Fibroblast of skin of left biceps (primary cell): ENCODE measurements around the gene CST7.

Experiments used
- DNase-seq, 2 experiments: peaks; one replicate each; pipeline ENCODE4 v3.0.0-alpha.2; 2013; ENCODE audit warnings: low read depth in 2 of 2

Gene CST7

DNA sequence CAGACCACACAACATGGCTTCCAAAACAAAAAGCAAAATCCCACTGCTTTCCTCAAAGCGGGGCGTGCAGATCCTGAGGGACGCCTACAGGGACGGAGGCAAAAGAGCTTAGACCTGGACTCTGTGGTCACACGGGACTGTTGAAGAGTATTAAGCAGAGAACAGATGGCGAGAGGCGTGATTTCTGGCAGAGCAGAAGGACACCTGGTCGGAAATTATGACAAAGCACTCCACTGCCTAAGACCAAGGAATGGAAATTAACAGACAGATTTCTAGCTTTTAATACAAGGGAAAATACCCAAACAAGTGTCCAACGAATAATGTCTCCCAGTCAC is 15.4 kb downstream of the CST7 start:
- DNase-seq, result no peak

DNA sequence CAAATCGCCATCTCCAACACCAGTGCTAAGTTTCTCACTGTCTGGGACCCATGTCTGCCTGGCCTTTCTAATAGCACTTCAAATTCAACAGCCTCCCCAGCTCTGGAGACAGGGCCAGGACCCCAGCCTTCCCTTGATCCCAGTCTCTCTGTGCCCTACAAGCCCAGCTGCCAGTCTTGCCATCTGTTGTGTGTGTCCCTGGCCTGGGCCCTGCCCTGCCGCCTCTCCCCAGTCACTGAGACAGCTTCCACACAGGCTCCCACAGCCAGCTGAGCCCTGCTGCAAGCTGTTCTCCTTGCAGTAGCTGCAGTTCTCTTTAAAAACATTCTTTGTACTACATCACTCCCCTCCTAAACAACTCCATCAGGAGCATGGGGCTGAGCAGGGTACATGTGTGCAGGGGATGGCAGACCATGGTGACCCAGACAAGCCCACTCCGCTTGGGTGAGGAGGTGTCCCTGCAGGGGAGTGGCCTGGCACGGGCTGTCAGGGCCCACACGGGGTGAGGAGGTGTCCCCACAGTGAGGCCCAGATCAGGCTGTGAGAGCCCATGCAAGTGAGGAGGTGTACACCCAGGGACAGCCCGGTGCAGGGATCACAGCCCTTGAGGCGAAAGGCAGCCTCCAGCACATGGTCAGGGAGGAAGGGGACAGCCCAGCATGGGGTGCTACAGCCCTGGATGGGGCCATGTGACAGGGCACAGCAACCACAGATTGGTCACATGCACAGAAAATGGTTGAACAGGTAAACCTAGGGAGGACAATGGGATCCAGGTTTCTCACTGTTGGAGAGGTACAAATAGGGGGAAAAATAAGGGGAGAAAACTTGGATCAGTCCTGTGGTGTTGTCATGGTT is 16.2 kb downstream of the CST7 start:
- DNase-seq, result no peak

DNA sequence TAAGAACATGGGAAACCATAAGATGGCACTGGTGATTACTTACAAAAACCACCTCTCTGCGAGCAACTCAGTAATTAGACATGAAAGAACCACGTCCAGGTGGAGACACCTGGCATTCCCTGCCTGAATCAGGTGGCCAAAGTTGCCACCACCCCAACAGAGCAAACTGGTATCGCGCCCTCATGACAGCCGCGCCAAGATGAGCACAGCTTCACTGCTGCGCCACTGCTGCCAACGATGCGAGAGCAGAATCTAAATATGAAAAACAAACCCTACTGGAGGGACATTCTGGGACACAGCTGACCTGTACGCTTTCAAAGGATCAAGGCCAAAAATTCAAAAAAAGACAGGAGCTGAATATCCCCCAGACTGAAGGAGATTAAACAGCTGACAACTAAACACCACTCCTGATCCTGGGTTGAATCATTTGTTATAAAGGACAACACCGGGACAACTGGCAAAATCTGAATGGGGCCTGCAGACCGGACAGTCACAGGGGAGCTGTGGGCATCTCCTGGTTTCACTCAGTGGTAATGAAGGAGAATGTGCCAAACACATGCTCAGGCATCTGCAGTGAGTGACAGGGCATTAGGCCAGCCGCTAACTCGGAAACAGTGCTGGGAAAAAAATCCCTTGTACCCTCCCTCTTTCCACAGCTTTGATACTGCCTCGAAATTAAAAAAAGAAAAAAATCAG is 17.4 kb downstream of the CST7 start:
- DNase-seq, result no peak

DNA sequence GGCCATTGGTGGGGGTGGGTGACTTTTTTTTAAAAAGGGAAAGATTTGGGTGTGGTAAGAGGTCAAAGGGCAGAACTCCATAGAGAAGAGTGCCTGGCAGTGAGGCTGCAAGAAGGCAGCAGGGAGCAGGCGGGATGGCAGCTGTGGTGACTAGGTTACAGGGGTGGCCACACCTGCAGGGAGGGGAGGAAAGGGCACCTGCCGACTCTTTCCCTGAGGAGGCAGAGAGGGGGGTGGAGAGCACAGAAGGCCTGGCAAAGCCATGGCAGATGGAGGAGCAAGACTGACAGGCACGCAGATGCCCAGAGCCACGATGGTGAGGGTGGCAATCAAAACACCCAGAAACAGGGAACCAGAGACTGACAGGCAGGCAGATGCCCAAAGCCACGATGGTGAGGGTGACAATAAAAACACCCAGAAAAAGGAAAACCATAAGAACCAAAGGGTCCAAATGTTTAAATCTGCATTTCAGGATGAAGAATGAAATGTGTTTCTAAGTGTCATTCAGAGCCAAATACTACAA is 19.3 kb downstream of the CST7 start:
- DNase-seq, result no peak

DNA sequence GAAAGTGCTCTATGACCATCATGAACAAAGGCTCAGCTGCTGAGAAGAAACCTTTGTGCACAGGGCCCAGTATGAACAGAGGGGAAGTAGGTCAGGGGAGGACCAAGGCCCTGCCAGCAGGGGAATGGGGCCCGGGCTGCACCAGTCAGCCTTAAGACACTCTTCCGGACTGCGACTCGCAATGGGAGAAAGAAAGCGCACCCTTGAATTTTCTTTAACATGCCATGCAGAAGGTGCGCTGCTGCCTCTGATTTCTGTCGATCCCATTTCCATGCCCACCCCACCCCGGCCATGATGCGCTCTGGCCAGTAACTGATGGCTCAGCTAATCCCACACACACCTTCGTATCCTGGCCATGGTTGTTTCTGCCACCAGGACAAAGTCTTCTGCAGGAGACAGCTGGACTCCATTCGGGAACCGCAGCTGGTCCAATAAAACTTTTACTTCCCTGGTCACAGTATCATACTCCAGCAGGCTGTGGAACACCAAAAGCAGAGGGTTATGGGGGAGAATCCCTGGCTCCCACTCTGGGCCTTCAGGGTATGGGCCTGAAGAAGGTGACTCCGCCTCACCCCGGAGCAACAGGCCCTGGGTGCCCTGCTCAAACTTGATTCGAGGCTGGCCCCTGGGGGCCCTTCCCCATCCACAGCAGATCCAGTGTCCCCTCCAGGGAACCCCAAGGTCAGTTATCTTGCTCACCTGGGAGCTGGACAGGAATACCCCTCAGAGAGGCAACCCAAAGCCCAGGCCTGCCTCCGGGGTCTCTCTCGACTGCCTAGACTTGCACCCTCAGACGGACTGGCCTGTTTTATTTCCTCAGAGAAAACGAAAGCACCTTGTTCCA is 20.3 kb downstream of the CST7 start:
- no peak for DNase-seq

DNA sequence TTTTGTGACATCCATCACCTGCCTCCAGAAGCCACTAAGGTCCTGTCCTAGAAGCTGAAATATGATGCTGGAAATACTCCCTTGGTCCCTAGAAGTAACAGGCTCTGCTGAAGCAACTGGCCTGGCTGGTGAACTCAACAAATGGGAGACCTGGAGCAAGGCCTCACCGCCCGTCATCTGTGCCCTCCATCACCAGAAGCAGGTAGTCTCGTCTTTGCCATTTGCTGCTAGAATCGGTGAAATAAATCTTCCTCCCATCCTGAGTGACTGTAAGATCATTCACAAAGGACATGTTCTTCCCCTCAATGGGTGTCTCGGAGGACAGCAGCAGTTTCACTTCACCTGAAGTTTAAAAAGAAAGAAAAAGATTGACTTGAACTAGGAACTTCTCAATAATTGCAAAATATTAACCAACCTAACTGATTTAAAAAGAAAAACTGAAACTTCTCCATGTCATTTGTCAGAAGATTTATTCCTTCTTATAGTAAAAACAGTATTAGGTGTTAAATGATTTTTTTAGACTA is 21.0 kb downstream of the CST7 start:
- no peak for DNase-seq

DNA sequence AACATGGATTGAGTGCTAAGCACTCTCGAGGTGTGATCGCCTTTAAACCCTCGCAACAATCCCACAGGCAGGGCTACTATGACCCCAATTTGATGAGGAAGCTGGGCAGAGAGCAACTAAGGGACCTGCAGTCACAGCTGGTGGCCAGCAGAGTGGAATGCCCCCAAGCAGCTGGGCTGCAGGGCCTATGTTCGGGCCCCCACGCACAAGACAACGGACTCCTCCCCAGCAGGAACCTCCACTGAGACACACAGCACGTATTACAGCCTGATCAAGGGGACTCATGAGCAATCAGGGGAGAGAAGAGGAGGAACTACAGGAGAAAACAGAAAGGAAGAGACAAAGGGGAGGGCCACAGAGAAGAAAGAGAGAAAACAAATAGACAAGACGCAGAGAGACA is 21.7 kb downstream of the CST7 start:
- no peak for DNase-seq

DNA sequence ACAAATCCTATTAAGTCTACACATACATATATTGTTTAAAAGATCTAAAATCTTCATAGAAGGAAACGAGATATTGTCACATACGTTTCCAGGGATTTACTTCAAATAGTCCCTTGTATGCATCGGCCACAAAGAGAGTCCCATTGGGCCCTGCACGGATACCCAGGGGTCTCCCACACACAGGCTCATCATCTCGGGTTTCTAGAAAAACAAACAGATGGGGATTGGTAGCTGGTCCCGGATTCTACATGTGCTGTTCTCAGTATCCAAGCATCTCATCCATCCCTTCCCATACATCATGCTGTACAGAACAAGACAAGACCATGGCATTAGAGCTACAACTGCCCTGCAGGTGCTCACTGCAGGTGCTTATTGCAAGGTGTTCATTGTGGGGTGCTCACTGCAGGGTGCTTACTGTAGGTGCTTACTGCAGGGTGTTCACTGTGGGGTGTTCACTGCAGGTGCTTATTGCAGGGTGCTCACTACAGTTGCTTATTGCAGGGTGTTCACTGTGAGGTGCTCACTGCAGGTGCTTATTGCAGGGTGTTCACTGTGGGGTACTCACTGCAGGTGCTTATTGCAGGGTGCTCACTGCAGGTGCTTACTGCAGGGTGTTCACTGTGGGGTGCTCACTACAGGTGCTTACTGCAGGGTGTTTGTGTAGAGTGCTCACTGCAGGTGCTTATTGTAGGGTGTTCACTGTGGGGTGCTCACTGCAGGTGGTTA is 22.5 kb downstream of the CST7 start:
- DNase-seq, result no peak

DNA sequence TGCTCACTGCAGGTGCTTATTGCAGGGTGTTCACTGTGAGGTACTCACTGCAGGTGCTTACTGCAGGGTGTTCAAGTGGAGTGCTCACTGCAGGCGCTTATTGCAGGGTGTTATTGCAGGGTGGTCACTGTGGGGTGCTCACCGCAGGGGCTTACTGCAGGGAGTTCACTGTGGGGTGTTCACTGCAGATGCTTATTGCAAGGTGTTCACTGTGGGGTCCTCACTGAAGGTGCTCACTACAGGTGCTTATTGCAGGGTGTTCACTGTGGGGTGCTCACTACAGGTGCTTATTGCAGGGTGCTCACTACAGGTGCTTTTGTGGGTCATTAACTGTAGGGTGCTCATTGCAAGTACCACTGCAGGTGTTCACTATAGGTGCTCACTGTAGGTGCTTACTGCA is 23.3 kb downstream of the CST7 start:
- DNase-seq, result no peak

DNA sequence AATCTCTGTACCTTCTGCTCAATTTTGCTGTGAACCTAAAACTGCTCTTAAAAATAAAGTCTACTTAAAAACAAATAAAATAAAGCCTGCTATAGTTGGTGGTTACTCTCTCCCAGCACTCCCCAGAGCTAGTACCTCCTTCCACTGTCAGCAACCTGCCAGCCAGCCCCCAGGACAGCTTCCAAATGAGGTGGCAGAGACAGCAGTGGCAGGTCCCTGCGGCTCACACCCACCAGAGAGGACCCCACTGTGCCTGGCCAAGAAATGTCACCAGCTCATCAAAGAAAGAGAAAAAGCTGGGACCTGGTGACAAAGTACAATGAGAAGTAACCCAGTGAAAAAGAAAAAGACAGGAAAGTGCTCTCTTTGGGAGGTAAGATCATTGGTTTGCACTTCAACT is 28.3 kb downstream of the CST7 start:
- no peak for DNase-seq

DNA sequence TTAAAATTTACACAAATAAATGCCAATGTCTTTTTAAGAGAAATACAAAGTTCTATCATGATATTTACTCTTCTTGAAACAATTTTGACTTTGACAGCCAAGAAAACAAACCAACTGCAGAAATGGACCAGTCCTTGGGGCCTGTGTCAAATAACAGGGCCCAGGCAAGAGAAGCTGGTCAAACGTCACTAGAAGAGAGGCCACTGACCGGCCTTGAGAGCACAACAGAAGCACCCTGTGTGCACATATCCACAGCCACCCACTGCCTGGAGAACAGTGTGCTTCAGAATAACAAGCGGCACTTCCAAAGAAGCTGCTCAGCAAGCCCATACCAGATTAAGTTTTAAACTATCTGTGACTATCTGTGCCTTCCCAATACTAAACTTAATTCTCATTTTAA is 28.7 kb downstream of the CST7 start:
- DNase-seq, result no peak

DNA sequence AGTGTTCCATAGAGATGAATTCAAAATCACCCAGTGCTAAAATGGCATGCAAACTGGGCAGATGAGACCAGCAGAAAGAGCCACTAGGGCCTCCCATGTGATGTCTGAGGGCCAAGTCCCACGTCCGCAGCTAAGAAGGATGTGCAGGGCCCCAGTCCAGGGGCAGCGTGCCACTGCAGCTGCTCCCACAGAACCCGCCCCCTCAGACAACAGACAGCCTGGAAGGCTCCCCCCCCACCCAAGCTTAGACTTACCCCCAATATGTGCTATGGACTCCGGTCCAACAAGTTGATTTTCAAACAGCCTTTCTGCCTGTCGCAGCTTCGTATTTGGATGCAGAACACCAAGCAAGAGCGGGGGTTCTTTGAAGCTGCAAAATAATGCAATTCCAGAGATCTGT is 29.4 kb downstream of the CST7 start:
- no peak for DNase-seq

DNA sequence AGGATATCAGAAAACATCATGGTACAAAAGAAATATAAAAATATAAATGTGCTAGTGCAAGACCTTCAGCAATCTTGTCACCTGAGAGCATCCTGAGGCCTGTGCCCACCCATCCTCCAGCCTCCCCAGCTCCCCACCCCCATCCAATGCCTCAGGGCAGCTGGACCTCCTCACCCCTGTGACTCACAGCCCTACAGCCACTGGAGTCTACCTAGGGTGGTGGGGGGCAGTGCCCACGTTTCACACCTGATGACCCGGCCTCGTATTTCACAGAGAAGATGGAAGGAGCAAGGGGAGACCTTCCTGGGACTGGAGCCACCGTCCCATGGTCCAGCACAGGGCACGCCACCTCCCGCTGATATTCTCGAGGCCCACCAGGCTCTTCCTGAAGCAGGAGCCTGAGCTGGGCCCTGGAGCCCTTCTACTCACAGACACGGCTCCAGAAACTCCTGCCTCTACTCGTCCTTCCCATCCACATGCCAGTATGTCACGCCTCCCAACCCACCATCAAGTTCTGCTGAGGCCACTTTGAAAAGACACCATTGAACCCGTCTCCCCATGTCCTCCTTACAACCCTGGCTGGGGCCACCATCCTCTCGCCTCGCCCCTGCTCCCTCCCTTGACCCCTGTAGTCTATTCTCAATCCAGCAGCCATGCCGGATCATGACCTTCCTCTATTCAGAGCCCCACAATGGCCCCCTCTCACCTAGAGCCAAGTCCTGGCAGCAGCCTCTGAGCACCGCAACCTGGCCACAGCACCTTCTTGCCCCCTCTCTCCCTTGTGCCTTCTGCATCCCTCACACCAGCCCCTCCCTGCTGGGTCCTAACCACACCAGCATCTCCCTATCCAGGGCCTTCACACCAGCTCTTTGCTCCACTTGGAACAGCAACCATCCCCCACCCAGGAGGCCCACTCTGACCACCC is 30.2 kb downstream of the CST7 start:
- no peak for DNase-seq

DNA sequence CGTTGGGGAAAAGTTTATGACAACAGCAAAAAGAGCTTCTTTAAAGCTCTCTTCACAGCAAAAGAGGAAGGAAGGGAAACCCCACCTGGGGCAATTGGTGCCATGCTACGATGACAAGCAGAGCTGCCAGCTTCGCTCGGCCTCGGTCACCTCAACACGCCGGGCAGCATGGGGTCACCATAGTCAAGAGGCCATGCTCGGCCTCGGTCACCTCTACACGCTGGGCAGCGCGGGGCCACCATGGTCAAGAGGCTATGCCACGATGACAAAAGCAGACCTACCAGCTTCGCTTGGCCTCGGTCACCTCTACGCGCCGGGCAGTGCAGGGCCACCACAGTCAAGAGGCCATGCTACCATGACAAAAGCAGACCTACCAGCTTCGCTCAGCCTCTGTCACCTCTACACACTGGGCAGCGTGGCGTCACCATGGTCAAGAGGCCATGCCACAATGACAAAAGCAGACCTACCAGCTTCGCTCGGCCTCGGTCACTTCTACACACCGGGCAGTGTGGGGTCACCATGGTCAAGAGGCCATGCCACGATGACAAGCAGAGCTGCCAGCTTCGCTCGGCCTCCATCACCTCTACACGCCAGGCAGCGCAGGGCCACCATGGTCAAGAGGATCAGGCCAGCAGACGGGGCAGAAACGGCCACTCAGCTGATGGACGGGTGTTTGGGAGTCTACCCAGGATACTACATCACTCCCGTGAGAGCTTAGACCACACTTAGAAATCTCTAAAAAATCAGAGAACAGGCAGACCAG is 31.4 kb downstream of the CST7 start:
- DNase-seq, result no peak

DNA sequence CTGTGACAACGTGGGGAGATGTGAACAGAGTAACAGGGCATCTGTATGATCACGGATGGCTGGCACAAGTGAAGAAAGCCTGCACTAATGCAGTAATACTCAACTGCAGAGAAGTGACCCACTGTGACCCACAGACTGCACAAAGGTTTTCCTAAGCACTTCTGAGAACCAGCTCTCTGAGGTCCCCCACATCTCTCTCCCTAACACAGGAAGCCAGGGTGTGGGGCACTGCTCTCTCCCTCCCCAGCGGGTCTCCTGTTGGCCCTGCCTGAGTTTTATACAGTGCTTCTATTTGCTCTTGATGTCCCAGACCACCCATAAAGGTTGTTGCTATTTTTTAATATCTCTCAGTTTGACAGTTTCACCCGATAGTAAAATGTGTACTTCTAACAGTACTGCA is 32.2 kb downstream of the CST7 start:
- DNase-seq, result no peak

DNA sequence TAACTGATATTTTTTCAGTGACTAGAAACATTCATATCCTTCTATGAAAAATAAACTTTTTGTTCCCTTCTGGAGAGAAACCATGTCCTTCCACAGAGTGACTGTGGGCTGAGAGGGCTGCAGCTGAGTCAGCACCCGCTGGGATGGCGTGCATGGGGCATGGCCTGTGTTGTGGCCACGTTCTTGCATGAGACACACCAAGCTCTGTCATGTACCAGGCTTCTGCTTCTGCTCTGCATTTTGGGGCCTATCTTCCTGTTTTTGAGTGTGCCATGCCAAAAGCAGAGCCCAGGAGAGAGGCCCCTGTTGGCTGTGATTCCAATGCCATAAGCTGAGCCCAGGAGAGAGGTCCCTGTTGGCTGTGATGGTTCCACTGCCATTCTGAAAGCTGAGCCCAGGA is 32.7 kb downstream of the CST7 start:
- no peak for DNase-seq

DNA sequence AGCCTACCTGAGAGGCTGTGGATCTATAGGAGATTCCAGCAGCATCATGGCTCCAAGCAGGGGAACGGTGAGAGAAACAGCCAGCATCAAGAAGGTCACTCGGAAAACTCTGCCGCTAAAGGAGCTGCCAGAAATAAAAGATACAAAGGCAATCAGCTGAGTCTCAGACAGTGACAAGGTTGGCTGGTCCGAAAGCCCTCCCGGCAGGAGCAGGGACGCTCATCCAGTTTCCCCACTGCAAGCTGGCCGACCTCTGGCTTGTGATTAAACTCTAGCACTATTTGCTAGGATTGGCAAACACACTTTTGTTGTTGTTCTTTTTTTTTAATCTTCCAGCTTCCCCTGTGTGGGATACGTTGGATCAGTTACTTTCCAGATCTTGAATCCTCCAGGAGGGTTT is 34.8 kb downstream of the CST7 start:
- DNase-seq, result no peak

DNA sequence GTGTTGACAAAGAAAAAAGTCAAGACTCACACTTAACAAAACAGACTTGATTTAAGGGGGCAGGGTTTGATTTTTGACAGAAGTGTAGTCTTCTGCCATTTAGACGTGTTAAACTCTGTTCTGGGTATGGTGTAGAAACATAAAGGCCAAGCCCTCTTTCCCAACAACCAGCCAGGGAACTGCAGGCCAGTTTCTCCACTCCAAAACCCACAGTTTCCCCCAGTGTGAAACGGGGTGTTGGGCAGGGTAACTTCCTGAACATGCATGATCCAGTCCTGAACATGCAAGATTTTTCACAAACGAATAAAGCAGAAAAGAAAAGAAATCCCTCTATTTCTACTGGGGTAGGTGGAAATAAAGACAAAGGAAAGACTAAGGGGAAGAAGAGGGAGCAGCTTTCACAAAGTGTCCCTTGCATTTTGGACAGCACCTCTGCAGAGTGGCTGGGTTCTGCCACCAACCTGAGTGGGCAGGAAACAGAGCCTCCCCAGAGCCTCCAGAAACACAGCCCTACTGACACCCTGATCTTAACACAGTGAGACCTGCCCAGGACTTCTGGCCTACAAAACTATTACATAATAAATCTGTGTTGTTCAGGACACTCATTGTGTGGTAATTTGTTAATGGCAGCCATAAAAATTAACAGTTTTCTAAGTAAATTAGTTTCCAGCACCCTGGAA is 36.0 kb downstream of the CST7 start:
- DNase-seq, result no peak

DNA sequence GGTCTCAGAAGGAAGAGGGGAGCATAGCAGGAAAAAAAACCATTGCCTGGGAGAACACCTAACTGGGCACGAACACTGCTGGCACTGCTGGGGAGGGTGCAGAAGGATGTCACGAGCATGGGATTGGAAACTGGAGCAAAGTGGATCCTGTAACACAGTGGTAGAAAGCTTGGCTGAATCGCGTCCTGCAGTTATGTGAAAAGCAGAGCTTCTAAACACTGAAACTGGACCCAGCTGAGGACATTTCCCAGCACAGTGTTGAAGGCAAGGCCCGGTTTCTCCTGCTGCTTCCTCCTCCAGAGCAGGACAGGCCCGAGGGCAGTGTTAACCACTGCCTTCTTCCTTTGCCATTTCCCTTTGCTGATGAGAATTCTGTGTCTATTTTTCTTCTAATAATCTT is 36.7 kb downstream of the CST7 start:
- DNase-seq, result no peak
